A673 (cell line): ENCODE data around the gene KIF19.

ENCODE experiments used
- CTCF ChIP-seq: fragments of 300-800, 200-600 bp; sonication (generic); conservative IDR thresholded peaks from 2 replicates; pipeline ENCODE4 v1.5.1; 2017; ENCODE audit warnings: low read depth, mild to moderate bottlenecking, antibody characterized with exemption, low read length, moderate library complexity, mixed read lengths
- EZH2 ChIP-seq: fragments of 200-600 bp; sonication (generic); IDR thresholded peaks from 2 replicates; pipeline ENCODE4 v1.6.1; 2017; ENCODE audit warnings: borderline replicate concordance, low read depth, mild to moderate bottlenecking, mixed read lengths, antibody characterized with exemption, low read length; ENCODE audit not compliant: poor library complexity, severe bottlenecking

DNA sequence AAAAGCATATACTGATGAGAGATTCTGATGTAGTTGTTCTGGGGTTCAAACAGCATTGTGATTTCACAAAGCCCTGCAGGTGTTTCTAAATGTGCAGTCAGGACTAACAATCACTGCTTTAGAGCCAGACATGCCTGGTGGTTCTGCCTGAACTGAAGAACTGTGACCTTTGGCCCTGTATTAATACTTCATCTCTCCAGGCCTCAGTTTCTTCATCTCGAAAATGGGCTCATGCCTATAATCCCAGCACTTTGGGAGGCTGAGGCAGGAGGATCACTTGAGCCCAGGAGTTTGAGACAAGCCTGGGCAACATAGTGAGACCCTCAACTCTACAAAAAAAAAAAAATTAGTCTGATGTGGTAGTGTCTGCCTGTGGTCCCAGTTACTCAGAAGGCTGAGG is 48.1 kb upstream of the KIF19 start:
- TF ChIP-seq CTCF (no peak), EZH2 (no peak)
